BJ (cell line): ENCODE data around the gene RESP18. TPM values are rescaled to one million over a fixed set of nuclear protein-coding genes. Genes with fewer than 3 reads are reported as not detected.

Source experiments
- CTCF ChIA-PET: fragments of 350-600 bp; formaldehyde crosslinking; extraction: SDS; loops from one replicate; lab custom pipeline; 2021; ENCODE audit warnings: antibody characterized with exemption, inconsistent platforms; lab: Yijun Ruan, JAX
- POLR2A ChIA-PET: fragments of 300-600 bp; sonication (Branson Sonifier 250); formaldehyde crosslinking; extraction: SDS; loops from one replicate; lab custom pipeline; 2021; ENCODE audit warnings: antibody characterized with exemption; lab: Charles Lee
- DNase-seq: peaks from one replicate; pipeline ENCODE4 v3.0.0-alpha.2; 2011; ENCODE audit warnings: low read depth
- H3K27me3 ChIP-seq: 2 replicates; pipeline ENCODE4 v1.6.0; 2011; ENCODE audit warnings: low read length; ENCODE audit not compliant: control insufficient read depth, insufficient read depth
- H3K36me3 ChIP-seq: 2 replicates; pipeline ENCODE4 v1.5.1; 2011; ENCODE audit warnings: low read length; ENCODE audit not compliant: control insufficient read depth, insufficient read depth
- H3K4me3 ChIP-seq: 2 replicates; pipeline ENCODE4 v1.5.1; 2011; ENCODE audit warnings: low read depth, mild to moderate bottlenecking, control low read depth, low read length
- polyA plus RNA-seq: library from polyadenylated mRNA; depleted of rRNA; stranded (reverse); fragments of >200 nt; gene quantifications from 2 replicates; pipeline ENCODE4 v1.2.3, GENCODE V29; 2011
- TF ChIP-seq, protein P1 (sequence below): IDR thresholded peaks from 2 replicates; pipeline ENCODE4 v1.5.1; 2011; ENCODE audit warnings: low read depth, mild to moderate bottlenecking, control low read depth, inconsistent platforms, low read length, moderate library complexity; ENCODE audit not compliant: insufficient read depth

RESP18 gene
- polyA plus RNA-seq, 1 experiment = not detected

DNA sequence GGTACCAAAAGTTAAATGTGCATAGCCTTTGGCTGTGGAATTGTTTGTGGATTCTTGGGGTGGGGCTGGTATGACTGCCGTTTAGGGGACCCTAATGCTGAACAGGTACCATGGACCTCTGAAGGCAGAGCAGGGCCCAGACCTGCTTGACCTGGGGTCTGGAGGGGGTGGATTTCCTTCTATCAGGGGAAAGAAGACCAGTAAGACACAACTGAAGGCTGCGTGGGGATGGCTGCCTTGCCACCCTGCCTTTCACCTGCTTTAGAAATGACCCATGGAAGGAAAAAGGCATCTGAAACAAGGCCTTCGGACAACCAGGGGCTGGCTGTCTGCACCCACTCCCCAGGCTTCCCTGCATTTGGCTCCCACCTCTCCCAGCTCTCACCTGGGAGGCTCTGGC, 17.7 kb upstream of the RESP18 start:
- Histone ChIP-seq H3K4me3 (no peak overlapping the region), H3K27me3 (peaks cover 2% of the 10 kb centered on the region; the same call in 1 of the 2 replicates), H3K36me3 (no peaks in the 10 kb centered on the region)
- no peak for DNase-seq
- POLR2A ChIA-PET = no interaction called here
- TF ChIP-seq, protein P1, sequence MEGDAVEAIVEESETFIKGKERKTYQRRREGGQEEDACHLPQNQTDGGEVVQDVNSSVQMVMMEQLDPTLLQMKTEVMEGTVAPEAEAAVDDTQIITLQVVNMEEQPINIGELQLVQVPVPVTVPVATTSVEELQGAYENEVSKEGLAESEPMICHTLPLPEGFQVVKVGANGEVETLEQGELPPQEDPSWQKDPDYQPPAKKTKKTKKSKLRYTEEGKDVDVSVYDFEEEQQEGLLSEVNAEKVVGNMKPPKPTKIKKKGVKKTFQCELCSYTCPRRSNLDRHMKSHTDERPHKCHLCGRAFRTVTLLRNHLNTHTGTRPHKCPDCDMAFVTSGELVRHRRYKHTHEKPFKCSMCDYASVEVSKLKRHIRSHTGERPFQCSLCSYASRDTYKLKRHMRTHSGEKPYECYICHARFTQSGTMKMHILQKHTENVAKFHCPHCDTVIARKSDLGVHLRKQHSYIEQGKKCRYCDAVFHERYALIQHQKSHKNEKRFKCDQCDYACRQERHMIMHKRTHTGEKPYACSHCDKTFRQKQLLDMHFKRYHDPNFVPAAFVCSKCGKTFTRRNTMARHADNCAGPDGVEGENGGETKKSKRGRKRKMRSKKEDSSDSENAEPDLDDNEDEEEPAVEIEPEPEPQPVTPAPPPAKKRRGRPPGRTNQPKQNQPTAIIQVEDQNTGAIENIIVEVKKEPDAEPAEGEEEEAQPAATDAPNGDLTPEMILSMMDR = no peak
- CTCF ChIA-PET = interaction anchor here (0.7 to 2.9 kb wide), 5 partner anchors 11 to 72 kb away, joined by 3 to 10 read pairs (median 4); no protein-coding TSS in a partner anchor

DNA sequence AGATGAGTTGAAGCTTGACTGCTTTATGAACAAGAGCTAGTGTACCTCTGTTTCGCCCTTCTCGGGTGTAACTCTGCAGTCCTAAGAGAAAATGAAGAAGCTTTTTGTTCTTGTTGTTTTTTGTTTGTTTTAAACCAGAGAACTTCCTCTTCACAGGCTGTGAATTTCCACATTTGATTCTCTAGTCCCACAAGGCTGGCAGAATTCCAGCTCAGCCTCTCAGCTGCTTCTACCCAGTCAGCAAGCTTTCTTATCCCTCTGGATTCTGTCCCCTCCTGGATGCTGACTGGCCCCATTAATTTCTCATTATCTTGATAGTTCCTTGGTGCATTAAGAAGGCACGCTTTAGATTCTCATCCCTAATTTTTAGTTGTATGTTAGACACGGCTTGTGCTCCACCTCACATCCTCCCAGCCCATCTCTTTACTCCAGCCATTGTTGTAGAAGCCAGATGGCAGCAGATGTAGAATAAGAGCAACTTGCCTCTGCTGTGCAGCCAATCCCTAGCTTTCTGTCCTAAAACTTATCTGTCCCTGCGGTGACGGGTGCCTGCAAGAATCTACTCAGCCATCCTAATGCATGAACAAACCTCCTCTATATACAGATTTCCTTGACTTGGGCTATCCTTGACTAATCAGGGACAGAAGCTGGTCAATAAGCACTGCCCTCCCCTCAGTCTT, 12.3 kb upstream of the RESP18 start:
- no peak overlapping the region for H3K4me3 ChIP-seq
- peaks cover under 1% of the 10 kb centered on the region; the same call in 1 of the 2 replicates for H3K27me3 ChIP-seq
- H3K36me3 ChIP-seq = no peaks in the 10 kb centered on the region
- ChIA-PET CTCF (interaction anchor here (1.1 to 2.7 kb wide), 6 partner anchors 8 to 285 kb away, joined by 3 to 10 read pairs (median 5); no protein-coding TSS in a partner anchor), POLR2A (no interaction called here)
- TF ChIP-seq, protein P1 = no peak
- no peak for DNase-seq

DNA sequence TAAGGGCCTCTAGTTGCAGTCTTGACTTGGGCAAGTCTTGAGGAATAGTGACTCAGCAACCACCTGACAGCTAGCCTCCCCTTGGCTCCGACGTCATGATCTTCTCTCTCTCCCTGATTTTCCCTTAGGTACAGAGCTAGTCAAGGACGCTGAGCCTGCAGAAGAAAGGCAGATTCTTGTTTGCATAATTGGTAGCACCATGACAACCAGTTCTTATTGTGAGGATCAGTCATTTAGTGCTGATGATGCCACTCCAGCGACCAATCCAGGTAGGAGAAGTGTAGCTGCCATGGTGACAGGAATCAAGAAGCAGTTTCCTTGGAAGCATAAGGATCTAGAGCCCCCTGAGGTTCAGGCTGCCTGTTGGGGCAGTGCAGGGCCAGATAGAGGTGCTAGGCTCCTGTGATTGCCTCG, 2.8 kb upstream of the RESP18 start:
- Histone ChIP-seq H3K27me3 (peaks cover 18% of the 10 kb centered on the region), H3K36me3 (no peaks in the 10 kb centered on the region), H3K4me3 (no peak overlapping the region)
- TF ChIP-seq, protein P1 = no peak
- CTCF ChIA-PET = interaction anchor here (1.3 to 1.8 kb wide), 2 partner anchors 9 to 164 kb away, joined by 3 to 6 read pairs; no protein-coding TSS in a partner anchor
- no peak for DNase-seq
- POLR2A ChIA-PET = no interaction called here

DNA sequence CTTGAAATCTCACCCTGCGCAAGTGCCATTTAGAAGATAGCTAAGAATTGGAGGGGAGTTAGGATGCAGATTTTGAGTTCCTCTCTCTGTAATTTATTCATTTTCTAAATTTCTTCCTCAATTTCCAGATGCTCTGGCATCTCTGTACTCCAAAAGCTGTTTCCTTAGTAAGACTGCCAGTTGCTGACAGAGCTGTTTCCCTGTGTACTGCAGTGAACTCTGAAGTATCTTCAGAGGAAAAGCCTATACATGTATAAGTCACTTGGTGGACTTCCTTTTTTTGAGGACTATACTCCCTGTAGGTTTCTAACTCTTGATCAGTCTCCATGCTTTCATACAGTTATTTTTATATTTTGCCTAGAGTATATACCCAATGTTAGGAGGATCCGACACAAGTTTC, 1.5 kb upstream of the RESP18 start:
- no peak for DNase-seq
- TF ChIP-seq, protein P1 = no peak
- H3K36me3 ChIP-seq = no peaks in the 10 kb centered on the region
- ChIA-PET CTCF (interaction anchor here (0.6 to 1.8 kb wide), 5 partner anchors 11 to 163 kb away, joined by 3 to 6 read pairs (median 3); no protein-coding TSS in a partner anchor), POLR2A (no interaction called here)
- H3K4me3 ChIP-seq = no peak overlapping the region
- peaks cover 23% of the 10 kb centered on the region for H3K27me3 ChIP-seq

DNA sequence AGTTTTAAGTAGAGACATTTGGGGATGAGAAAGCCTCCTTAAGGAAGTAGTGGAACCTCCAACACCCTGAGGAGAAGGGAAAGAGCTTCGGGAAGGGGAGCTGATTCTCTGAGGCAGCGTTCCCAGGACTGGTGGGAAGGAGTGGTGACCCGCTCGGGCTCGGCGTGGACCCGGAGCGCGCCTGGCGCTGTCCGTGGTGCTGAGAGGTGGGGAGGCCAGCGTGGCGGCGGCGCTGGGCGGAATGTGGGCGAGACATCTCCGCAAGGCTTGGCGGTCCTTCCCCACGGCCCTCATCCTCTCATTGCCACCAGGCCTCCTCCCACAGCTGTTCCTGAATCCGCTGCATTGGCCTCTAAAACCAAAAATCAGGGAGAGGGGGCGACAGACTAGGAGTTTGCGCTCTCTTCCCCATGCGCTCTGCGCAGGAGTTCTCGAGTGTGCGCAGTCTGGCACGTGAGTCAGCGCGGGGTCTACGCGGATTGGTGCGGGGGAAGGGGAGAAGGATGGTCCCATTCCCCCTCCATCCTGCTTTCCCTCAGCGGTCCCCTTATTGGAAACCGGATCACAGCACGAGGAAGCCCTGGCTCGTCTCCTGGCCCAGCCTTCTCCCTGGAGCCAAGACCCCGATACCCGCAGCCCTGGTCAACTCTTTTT, 857 bp downstream of the RESP18 start:
- no peak for DNase-seq
- peaks cover 27% of the 10 kb centered on the region for H3K27me3 ChIP-seq
- no peak overlapping the region for H3K4me3 ChIP-seq
- H3K36me3 ChIP-seq = no peaks in the 10 kb centered on the region
- POLR2A ChIA-PET = no interaction called here
- TF ChIP-seq, protein P1 = no peak
- CTCF ChIA-PET = interaction anchor here (0.7 to 1.6 kb wide), 3 partner anchors 20 to 198 kb away, joined by 3 to 6 read pairs (median 4); no protein-coding TSS in a partner anchor
